Spleen (tissue), 7 donors: Measurements from ENCODE around the gene ANXA10.

Experiments
- POLR2AphosphoS5 ChIP-seq, 3 donors: sonication (generic); formaldehyde crosslinking; IDR thresholded peaks; one replicate each; pipeline ENCODE4 v1.5.1; 2017; ENCODE audit warnings: antibody characterized with exemption in 3 of 3
- TF ChIP-seq, protein P1 (sequence below), 11 experiments: fragments of 200-600 bp in 7 of 11; fragments of 450-650 bp in 4 of 11; sonication (generic) in 4 of 11; IDR thresholded peaks in 8 of 11; conservative IDR thresholded peaks in 3 of 11; 1 replicate in 7 of 11; 2 replicates in 4 of 11; pipeline versions ENCODE4 v1.4.0 to v1.8.0; 2016 to 2021; ENCODE audit warnings: antibody characterized with exemption in 11 of 11, inconsistent platforms in 4 of 11, mild to moderate bottlenecking in 1 of 11
- donor health status: DM: no; HTN: no; CAD: no; lungs with moderate emphysema.
- donor health status: DM: no; HTN: no; CAD: no.
- donor health status: DM: no; HTN: no; CAD: no.

DNA sequence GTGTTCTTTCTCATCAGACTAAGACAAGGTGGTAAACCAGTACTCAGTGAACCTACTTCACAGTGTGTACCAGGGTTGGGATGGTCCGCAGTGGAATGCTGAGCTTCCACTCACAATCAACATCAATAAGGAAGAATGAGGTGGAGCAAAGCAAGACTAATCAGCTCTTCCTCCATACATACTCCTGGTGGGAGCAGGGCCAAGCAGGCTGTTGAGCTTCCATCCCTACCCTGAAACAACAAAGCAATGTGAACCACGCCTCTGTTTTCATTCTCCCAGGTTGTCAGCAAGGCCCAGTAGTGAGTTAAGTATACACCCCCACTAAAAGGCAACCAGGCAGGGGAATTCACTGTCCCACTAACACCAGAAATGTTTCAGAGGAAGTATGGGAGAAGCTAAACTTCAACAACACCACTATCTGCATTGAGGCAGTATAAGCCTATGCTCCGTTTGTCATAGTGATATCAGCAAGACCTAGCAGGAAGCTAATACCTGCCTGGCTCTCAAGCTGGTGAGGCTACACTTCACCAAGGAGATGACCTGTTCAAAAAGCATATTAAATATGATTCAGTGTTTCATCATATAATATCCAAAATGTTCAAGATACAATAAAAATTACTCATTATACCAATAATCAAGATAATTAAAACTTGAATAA is 116.7 kb downstream of the ANXA10 start:
- no peak for TF ChIP-seq POLR2AphosphoS5 (IDR thresholded peaks at IDR 0.05)
- TF ChIP-seq, protein P1, sequence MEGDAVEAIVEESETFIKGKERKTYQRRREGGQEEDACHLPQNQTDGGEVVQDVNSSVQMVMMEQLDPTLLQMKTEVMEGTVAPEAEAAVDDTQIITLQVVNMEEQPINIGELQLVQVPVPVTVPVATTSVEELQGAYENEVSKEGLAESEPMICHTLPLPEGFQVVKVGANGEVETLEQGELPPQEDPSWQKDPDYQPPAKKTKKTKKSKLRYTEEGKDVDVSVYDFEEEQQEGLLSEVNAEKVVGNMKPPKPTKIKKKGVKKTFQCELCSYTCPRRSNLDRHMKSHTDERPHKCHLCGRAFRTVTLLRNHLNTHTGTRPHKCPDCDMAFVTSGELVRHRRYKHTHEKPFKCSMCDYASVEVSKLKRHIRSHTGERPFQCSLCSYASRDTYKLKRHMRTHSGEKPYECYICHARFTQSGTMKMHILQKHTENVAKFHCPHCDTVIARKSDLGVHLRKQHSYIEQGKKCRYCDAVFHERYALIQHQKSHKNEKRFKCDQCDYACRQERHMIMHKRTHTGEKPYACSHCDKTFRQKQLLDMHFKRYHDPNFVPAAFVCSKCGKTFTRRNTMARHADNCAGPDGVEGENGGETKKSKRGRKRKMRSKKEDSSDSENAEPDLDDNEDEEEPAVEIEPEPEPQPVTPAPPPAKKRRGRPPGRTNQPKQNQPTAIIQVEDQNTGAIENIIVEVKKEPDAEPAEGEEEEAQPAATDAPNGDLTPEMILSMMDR (IDR thresholded peaks at IDR 0.05 in 8 of 11, conservative IDR thresholded peaks at IDR 0.05 in 3 of 11), result no peak
